Upper lobe of right lung (tissue), 1 donor: ENCODE results near the gene SGSH. TPM values are rescaled to one million over a fixed set of nuclear protein-coding genes. Genes with fewer than 3 reads are reported as not detected.

Source experiments
- ATAC-seq: fragments of 200-7000 bp; cut with Tn5 transposase; one replicate; pipeline ENCODE4 v1.9.1; 2020; ENCODE audit warnings: mild to moderate bottlenecking, moderate library complexity
- DNase-seq: peaks from one replicate; pipeline ENCODE4 v3.0.0-alpha.2; 2020
- H3K27ac ChIP-seq: fragments of 200-600 bp; one replicate; pipeline ENCODE4 v1.8.0; 2022
- H3K27me3 ChIP-seq: fragments of 200-600 bp; one replicate; pipeline ENCODE4 v1.8.0; 2022; ENCODE audit warnings: mild to moderate bottlenecking
- H3K36me3 ChIP-seq: fragments of 200-600 bp; one replicate; pipeline ENCODE4 v1.8.0; 2022
- H3K4me1 ChIP-seq: fragments of 200-600 bp; one replicate; pipeline ENCODE4 v1.8.0; 2022
- H3K4me3 ChIP-seq: fragments of 200-600 bp; one replicate; pipeline ENCODE4 v1.8.0; 2022; ENCODE audit warnings: mild to moderate bottlenecking
- H3K9me3 ChIP-seq: fragments of 200-600 bp; one replicate; pipeline ENCODE4 v1.8.0; 2022
- CTCF ChIP-seq: fragments of 200-600 bp; IDR thresholded peaks from one replicate; pipeline ENCODE4 v1.8.0; 2022; ENCODE audit warnings: antibody characterized with exemption
- intact Hi-C: fragments of 100-400 bp; cut with DNase I; formaldehyde crosslinking; loops from one replicate; pipeline ENCODE4 v1.11.0; 2022
- long read RNA-seq: library from polyadenylated mRNA; unstranded; transcript quantifications from one replicate; pipeline ENCODE4 v2.0.0, GENCODE V29; 2021
- total RNA-seq: library from RNA; stranded (reverse); fragmentation: NEBNext Ultra II Directional; extraction: Animal tissue kit (Norgen Biotek cat#: 25700); gene quantifications from one replicate; pipeline ENCODE4 v1.2.1, GENCODE V29; 2021
- donor health status: DM: no; HTN: yes; CAD: no; lungs with severe emphysema.

Gene SGSH
- total RNA-seq: 59.8 TPM
- long read RNA-seq, full-length matches to known transcripts: 57 of 117 reads
- long read RNA-seq, partial matches to known transcripts: 37 of 117 reads
- long read RNA-seq, other reads (novel, unspliced or antisense): 23 of 117 reads

- H3K4me3 ChIP-seq: peak within 1 kb of the TSS; percentile 62
- peaks cover 14% of the 10 kb centered on the region for H3K4me1 ChIP-seq
- ATAC-seq (peak; percentile 89), DNase-seq (peak; percentile 92)
- peak within 1 kb of the TSS; percentile 83 for H3K27ac ChIP-seq
- no peak for TF ChIP-seq CTCF
- no peaks in the 10 kb centered on the region for H3K27me3 ChIP-seq
- intact Hi-C loops: no loop called here
- H3K9me3 ChIP-seq: no peaks in the 10 kb centered on the region
- peaks cover 8% of the 10 kb centered on the region for H3K36me3 ChIP-seq
Measured at GRCh38 chr17:80220054-80220735, at the start of gene SGSH, which contains the start of gene SLC26A11. Gene SGSH, minus strand, starts transcription at chr17:80220333. Its CDS starts 20 bp downstream, at chr17:80220313. Gene SLC26A11, plus strand, starts transcription at chr17:80220427. Its CDS starts 1,134 bp downstream, at chr17:80221561.

GRCh38 chr17:80269405-80269807 is 49.3 kb upstream of the SGSH start:
- intact Hi-C loops: no loop called here
- no peak for TF ChIP-seq CTCF
- peaks cover 49% of the 10 kb centered on the region for H3K36me3 ChIP-seq

GRCh38 chr17:80268427-80268826 is 48.3 kb upstream of the SGSH start:
- H3K27ac ChIP-seq: no peak overlapping the region
- ATAC-seq: no peak

More at GRCh38 chr17:80269405-80269807, 49.3 kb upstream of the SGSH start:
- H3K27ac ChIP-seq: no peak overlapping the region
- H3K9me3 ChIP-seq: no peaks in the 10 kb centered on the region
- H3K4me3 ChIP-seq: no peak overlapping the region
- ATAC-seq (no peak), DNase-seq (no peak)
- H3K4me1 ChIP-seq: peaks cover 19% of the 10 kb centered on the region
- H3K27me3 ChIP-seq: no peaks in the 10 kb centered on the region

GRCh38 chr17:80267391-80267790 is 47.3 kb upstream of the SGSH start:
- intact Hi-C loops: no loop called here
- peaks cover 29% of the 10 kb centered on the region for H3K4me1 ChIP-seq
- no peaks in the 10 kb centered on the region for H3K27me3 ChIP-seq
- no peak overlapping the region for H3K4me3 ChIP-seq
- H3K36me3 ChIP-seq: peaks cover 36% of the 10 kb centered on the region
- no peak for TF ChIP-seq CTCF
- H3K27ac ChIP-seq: no peak overlapping the region
- H3K9me3 ChIP-seq: no peaks in the 10 kb centered on the region
- no peak for DNase-seq
- no peak for ATAC-seq

More at GRCh38 chr17:80268427-80268826, 48.3 kb upstream of the SGSH start:
- H3K9me3 ChIP-seq: no peaks in the 10 kb centered on the region
- TF ChIP-seq CTCF: no peak
- H3K36me3 ChIP-seq: peaks cover 41% of the 10 kb centered on the region
- DNase-seq: no peak
- H3K4me1 ChIP-seq: peaks cover 21% of the 10 kb centered on the region
- H3K27me3 ChIP-seq: no peaks in the 10 kb centered on the region
- no peak overlapping the region for H3K4me3 ChIP-seq
- intact Hi-C loops: no loop called here

- no peaks in the 10 kb centered on the region for H3K27me3 ChIP-seq
- DNase-seq (peak; percentile 71), ATAC-seq (peak; percentile 22)
- peak overlapping the region; percentile 61 for H3K4me3 ChIP-seq
- H3K36me3 ChIP-seq: peaks cover 36% of the 10 kb centered on the region
- H3K4me1 ChIP-seq: peaks cover 37% of the 10 kb centered on the region
- H3K27ac ChIP-seq: peak overlapping the region; percentile 94
- TF ChIP-seq CTCF: no peak
- intact Hi-C loops: no loop called here
- H3K9me3 ChIP-seq: no peaks in the 10 kb centered on the region
Measured at GRCh38 chr17:80265205-80266068, 45.3 kb upstream of the SGSH start.
